Activated B cell treated with CpG ODN at 0.5 μM for 24 hours (primary cell): ENCODE measurements around the gene KCNK1. TPM values are rescaled to one million over a fixed set of nuclear protein-coding genes. Genes with fewer than 3 reads are reported as not detected.
"Not testable (repeated sequence)": the region's sequence is repeated elsewhere in the genome, so short reads cannot be mapped to it uniquely, and the experiment has no call there.

Source experiments
- ATAC-seq: fragments of 200-7000 bp; cut with Tn5 transposase; one replicate; pipeline ENCODE4 v1.10.0; 2021; ENCODE audit warnings: low read depth, mild to moderate bottlenecking, moderate library complexity
- CTCF ChIA-PET: fragments of 350-600 bp; sonication (Branson Sonifier 250); formaldehyde crosslinking; loops from one replicate; lab custom pipeline; 2021; ENCODE audit warnings: antibody characterized with exemption; lab: Charles Lee
- POLR2A ChIA-PET: fragments of 350-600 bp; sonication (Branson Sonifier 250); formaldehyde crosslinking; loops from one replicate; lab custom pipeline; 2021; ENCODE audit warnings: antibody characterized with exemption; lab: Charles Lee
- DNase-seq: peaks from one replicate; pipeline ENCODE4 v3.0.0; 2022
- H3K27ac Mint-ChIP-seq: one replicate; pipeline ENCODE4 v1.8.0; 2020; ENCODE audit warnings: mixed read lengths
- H3K27me3 Mint-ChIP-seq: one replicate; pipeline ENCODE4 v1.8.0; 2021; ENCODE audit warnings: mixed read lengths
- H3K36me3 Mint-ChIP-seq: one replicate; pipeline ENCODE4 v1.8.0; 2021; ENCODE audit warnings: low read depth, mixed read lengths
- H3K4me1 Mint-ChIP-seq: one replicate; pipeline ENCODE4 v1.8.0; 2021; ENCODE audit warnings: mixed read lengths
- H3K4me3 Mint-ChIP-seq: one replicate; pipeline ENCODE4 v1.8.0; 2020; ENCODE audit warnings: mild to moderate bottlenecking, mixed read lengths
- H3K9me3 Mint-ChIP-seq: one replicate; pipeline ENCODE4 v1.8.0; 2020; ENCODE audit warnings: mixed read lengths
- intact Hi-C: fragments of 100-400 bp; cut with micrococcal nuclease; formaldehyde crosslinking; loops from one replicate; pipeline ENCODE4 v1.15.1; 2024
- total RNA-seq: library from RNA; stranded (reverse); gene quantifications from 2 replicates; pipeline ENCODE4 v1.2.3, GENCODE V29; 2022
- TF ChIP-seq, protein P1 (sequence below): fragments of 200-600 bp; IDR thresholded peaks from one replicate; pipeline ENCODE4 v1.8.0; 2022; ENCODE audit warnings: antibody characterized with exemption, mild to moderate bottlenecking

Gene KCNK1
- total RNA-seq, 1 donor from 2014 or later, result not detected

DNA sequence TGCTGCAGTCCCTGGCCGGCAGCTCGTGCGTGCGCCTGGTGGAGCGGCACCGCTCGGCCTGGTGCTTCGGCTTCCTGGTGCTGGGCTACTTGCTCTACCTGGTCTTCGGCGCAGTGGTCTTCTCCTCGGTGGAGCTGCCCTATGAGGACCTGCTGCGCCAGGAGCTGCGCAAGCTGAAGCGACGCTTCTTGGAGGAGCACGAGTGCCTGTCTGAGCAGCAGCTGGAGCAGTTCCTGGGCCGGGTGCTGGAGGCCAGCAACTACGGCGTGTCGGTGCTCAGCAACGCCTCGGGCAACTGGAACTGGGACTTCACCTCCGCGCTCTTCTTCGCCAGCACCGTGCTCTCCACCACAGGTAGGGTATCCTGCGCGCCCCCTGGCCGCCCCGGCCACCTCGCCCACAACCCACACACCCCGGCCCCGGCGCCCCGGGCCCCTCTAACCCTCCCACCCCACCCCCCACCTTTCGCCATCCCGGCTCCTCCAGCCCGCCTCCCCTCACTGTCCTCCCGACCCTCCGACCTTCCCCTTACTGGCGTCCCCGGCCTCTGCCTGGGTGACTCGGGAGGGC lies 352 bp downstream of the KCNK1 start:
- no peak for DNase-seq
- Mint-ChIP-seq H3K36me3 (no peaks in the 10 kb centered on the region), H3K4me3 (no peak overlapping the region), H3K27me3 (peaks cover 43% of the 10 kb centered on the region), H3K4me1 (peaks cover 4% of the 10 kb centered on the region), H3K27ac (no peak overlapping the region), H3K9me3 (no peaks in the 10 kb centered on the region)
- TF ChIP-seq, protein P1, sequence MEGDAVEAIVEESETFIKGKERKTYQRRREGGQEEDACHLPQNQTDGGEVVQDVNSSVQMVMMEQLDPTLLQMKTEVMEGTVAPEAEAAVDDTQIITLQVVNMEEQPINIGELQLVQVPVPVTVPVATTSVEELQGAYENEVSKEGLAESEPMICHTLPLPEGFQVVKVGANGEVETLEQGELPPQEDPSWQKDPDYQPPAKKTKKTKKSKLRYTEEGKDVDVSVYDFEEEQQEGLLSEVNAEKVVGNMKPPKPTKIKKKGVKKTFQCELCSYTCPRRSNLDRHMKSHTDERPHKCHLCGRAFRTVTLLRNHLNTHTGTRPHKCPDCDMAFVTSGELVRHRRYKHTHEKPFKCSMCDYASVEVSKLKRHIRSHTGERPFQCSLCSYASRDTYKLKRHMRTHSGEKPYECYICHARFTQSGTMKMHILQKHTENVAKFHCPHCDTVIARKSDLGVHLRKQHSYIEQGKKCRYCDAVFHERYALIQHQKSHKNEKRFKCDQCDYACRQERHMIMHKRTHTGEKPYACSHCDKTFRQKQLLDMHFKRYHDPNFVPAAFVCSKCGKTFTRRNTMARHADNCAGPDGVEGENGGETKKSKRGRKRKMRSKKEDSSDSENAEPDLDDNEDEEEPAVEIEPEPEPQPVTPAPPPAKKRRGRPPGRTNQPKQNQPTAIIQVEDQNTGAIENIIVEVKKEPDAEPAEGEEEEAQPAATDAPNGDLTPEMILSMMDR, result no peak
- intact Hi-C loops, result no loop called here
- ChIA-PET CTCF (no interaction called here), POLR2A (no interaction called here)
- no peak for ATAC-seq

DNA sequence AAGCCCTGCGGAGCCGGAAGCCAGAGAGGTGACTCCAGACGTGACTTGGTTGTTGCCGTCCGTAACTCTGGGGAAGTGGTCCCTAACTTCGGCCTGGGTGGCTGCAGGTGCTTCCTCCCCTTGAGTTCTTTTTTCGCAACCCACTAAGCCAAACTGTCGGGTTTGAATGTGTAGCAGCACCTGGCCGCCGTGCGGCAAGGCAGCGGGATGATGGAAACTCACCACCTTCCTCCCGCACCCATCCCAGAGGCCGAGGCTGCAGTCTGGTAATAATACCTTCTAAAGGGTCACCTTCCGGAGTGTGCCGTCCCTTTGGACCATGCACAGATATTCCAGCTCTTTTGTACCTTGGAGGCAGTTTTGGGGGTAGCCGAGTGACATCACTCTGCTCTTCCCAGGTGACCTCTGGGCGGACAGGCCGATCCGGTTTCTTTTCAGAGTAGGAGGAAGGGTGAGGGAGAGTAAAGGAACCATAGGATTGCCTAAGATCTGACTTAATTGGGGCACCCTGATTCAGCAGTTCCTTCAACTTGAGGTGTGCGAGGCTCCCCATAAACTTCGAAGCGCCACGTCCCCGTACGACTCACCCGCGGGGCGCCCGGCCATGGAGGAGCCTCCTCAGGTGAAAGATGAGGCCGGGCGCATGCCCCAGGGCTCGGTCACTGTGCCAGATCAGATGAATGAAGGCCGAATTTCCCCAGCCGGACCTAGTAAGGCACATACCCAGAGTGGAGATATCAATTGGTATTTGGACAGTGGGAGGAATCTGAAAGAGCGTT lies 1.0 kb downstream of the KCNK1 start:
- ATAC-seq (no peak), DNase-seq (no peak)
- Mint-ChIP-seq H3K36me3 (no peaks in the 10 kb centered on the region), H3K27me3 (peaks cover 44% of the 10 kb centered on the region), H3K9me3 (no peaks in the 10 kb centered on the region), H3K4me3 (no peak overlapping the region), H3K27ac (no peak overlapping the region), H3K4me1 (peaks cover 4% of the 10 kb centered on the region)
- POLR2A ChIA-PET, result no interaction called here
- TF ChIP-seq, protein P1, result no peak
- intact Hi-C loops, result no loop called here
- CTCF ChIA-PET, result no interaction called here

DNA sequence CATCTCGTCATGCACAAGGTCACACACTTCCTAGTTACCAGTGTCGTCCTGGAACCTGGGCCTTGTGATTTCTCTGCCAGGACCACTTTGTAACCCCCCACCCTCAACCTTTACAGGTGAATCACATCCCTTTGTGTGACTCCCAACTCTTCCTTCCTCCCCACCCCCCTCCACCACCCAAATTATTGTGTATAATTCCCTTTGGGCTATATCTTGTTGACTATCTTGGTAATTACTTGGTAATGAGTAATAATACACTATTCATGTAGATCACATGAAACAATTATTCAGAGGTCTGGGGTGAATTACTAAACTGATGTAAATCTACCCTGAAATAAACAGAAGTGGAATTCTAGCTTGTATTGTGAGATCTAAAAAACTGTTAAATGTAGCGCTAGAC lies 1.7 kb downstream of the KCNK1 start:
- H3K4me3 Mint-ChIP-seq, result no peak overlapping the region
- no peak overlapping the region for H3K27ac Mint-ChIP-seq

DNA sequence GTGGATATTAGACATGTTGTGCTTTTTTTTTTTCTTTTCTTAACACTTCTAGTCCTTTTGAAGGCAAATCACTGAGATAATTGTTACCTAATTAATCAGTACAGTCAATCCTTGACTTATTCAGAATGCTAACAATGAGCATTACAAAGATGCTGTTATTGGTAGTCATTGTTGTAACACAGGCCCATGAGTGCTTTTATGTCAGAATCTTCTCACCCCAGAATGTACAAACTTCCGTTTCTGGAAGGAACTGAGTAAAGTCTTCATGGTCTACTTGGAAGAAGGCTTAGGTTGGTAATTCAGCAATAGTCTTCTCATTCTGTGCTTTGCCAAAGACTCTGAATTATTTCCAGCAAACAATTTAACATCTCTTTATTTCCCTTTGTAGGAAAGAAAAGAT lies 3.1 kb downstream of the KCNK1 start:
- POLR2A ChIA-PET, result no interaction called here
- Mint-ChIP-seq H3K4me3 (no peak overlapping the region), H3K36me3 (no peaks in the 10 kb centered on the region), H3K27ac (no peak overlapping the region), H3K9me3 (no peaks in the 10 kb centered on the region), H3K4me1 (peaks cover 4% of the 10 kb centered on the region), H3K27me3 (peaks cover 34% of the 10 kb centered on the region)
- CTCF ChIA-PET, result no interaction called here
- no peak for DNase-seq
- intact Hi-C loops, result no loop called here
- ATAC-seq, result no peak
- TF ChIP-seq, protein P1, result no peak

More for the DNA sequence above, 1.7 kb downstream of the KCNK1 start:
- no peaks in the 10 kb centered on the region for H3K9me3 Mint-ChIP-seq
- DNase-seq (no peak), ATAC-seq (no peak)
- ChIA-PET CTCF (no interaction called here), POLR2A (no interaction called here)
- peaks cover 44% of the 10 kb centered on the region for H3K27me3 Mint-ChIP-seq
- intact Hi-C loops, result no loop called here
- no peaks in the 10 kb centered on the region for H3K36me3 Mint-ChIP-seq
- TF ChIP-seq, protein P1, result no peak
- H3K4me1 Mint-ChIP-seq, result peaks cover 4% of the 10 kb centered on the region

DNA sequence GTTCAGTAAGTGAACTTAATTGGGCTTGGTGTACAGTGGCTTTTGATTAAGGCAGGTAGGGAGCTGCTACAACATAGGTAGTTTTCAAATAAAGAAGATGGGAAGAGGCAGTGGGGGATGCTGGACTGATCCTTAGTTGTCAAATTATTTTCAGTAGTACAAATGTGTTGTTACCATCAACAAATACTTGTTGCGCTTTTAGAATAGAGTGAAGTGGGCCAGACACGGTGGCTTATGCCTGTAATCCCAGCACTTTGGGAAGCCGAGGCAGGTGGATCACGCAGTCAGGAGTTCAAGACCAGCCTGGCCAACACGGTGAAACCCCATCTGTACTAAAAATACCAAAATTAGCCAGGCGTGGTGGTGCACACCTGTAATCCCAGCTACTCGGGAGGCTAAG lies 5.5 kb downstream of the KCNK1 start:
- H3K27ac Mint-ChIP-seq, intact Hi-C loops, POLR2A ChIA-PET, CTCF ChIA-PET, H3K4me3 Mint-ChIP-seq, H3K36me3 Mint-ChIP-seq, ATAC-seq, DNase-seq, H3K4me1 Mint-ChIP-seq, H3K9me3 Mint-ChIP-seq: not testable (repeated sequence)
- peaks cover 32% of the 10 kb centered on the region for H3K27me3 Mint-ChIP-seq
